Glomerular visceral epithelial cell (primary cell): Measurements from ENCODE around the gene CTSW.
"Not testable (repeated sequence)": the region's sequence is repeated elsewhere in the genome, so short reads cannot be mapped to it uniquely, and the experiment has no call there.

Experiments used
- DNase-seq: peaks from one replicate; pipeline ENCODE4 v3.0.0-alpha.2; 2016; ENCODE audit errors: extremely low spot score

CTSW gene

GRCh38 chr11:65879617-65880016, at the start of gene CTSW:
CTSW (plus strand) TSS chr11:65879837; CDS start chr11:65879855, 18 bp downstream.
- DNase-seq = no peak

- not testable (repeated sequence) for DNase-seq
These were observed 47.4 kb upstream of the CTSW start for GRCh38 chr11:65832231-65832630.

- DNase-seq = peak; percentile 41
These were observed 46.2 kb upstream of the CTSW start, which contains the start of gene SNX32 for GRCh38 chr11:65833297-65834030. SNX32 (plus strand) TSS chr11:65833963; CDS start chr11:65834066, 103 bp downstream.

- no peak for DNase-seq
These were observed 45.4 kb upstream of the CTSW start for GRCh38 chr11:65834202-65834601.

- no peak for DNase-seq
These were observed 37.5 kb upstream of the CTSW start for GRCh38 chr11:65842144-65842543.

GRCh38 chr11:65843811-65844210, 35.8 kb upstream of the CTSW start:
- no peak for DNase-seq

GRCh38 chr11:65844231-65844872, 35.3 kb upstream of the CTSW start:
- DNase-seq = no peak

- no peak for DNase-seq
These were observed 31.9 kb upstream of the CTSW start for GRCh38 chr11:65847746-65848145.

- DNase-seq = not testable (repeated sequence)
These were observed 30.9 kb upstream of the CTSW start for GRCh38 chr11:65848693-65849092.

GRCh38 chr11:65849366-65849765, 30.3 kb upstream of the CTSW start:
- no peak for DNase-seq

GRCh38 chr11:65849771-65850216, 29.8 kb upstream of the CTSW start:
- no peak for DNase-seq

- no peak for DNase-seq
These were observed 29.2 kb upstream of the CTSW start for GRCh38 chr11:65850217-65851082.

GRCh38 chr11:65851083-65851579, 28.5 kb upstream of the CTSW start:
- no peak for DNase-seq

- no peak for DNase-seq
These were observed 27.7 kb upstream of the CTSW start for GRCh38 chr11:65851811-65852507.

GRCh38 chr11:65852508-65853245, 27.0 kb upstream of the CTSW start:
- no peak for DNase-seq

- DNase-seq = no peak
These were observed 26.2 kb upstream of the CTSW start for GRCh38 chr11:65853246-65853979.

- no peak for DNase-seq
These were observed 25.5 kb upstream of the CTSW start for GRCh38 chr11:65854161-65854592.

- DNase-seq = no peak
These were observed 24.5 kb upstream of the CTSW start for GRCh38 chr11:65854852-65855837.

GRCh38 chr11:65855927-65856363, 23.7 kb upstream of the CTSW start:
- DNase-seq = no peak
